ENCODE data around the gene TOP3A.
"Not testable (repeated sequence)": the region's sequence is repeated elsewhere in the genome, so short reads cannot be mapped to it uniquely, and the experiment has no call there.

Gene TOP3A, protein sequence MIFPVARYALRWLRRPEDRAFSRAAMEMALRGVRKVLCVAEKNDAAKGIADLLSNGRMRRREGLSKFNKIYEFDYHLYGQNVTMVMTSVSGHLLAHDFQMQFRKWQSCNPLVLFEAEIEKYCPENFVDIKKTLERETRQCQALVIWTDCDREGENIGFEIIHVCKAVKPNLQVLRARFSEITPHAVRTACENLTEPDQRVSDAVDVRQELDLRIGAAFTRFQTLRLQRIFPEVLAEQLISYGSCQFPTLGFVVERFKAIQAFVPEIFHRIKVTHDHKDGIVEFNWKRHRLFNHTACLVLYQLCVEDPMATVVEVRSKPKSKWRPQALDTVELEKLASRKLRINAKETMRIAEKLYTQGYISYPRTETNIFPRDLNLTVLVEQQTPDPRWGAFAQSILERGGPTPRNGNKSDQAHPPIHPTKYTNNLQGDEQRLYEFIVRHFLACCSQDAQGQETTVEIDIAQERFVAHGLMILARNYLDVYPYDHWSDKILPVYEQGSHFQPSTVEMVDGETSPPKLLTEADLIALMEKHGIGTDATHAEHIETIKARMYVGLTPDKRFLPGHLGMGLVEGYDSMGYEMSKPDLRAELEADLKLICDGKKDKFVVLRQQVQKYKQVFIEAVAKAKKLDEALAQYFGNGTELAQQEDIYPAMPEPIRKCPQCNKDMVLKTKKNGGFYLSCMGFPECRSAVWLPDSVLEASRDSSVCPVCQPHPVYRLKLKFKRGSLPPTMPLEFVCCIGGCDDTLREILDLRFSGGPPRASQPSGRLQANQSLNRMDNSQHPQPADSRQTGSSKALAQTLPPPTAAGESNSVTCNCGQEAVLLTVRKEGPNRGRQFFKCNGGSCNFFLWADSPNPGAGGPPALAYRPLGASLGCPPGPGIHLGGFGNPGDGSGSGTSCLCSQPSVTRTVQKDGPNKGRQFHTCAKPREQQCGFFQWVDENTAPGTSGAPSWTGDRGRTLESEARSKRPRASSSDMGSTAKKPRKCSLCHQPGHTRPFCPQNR

DNA sequence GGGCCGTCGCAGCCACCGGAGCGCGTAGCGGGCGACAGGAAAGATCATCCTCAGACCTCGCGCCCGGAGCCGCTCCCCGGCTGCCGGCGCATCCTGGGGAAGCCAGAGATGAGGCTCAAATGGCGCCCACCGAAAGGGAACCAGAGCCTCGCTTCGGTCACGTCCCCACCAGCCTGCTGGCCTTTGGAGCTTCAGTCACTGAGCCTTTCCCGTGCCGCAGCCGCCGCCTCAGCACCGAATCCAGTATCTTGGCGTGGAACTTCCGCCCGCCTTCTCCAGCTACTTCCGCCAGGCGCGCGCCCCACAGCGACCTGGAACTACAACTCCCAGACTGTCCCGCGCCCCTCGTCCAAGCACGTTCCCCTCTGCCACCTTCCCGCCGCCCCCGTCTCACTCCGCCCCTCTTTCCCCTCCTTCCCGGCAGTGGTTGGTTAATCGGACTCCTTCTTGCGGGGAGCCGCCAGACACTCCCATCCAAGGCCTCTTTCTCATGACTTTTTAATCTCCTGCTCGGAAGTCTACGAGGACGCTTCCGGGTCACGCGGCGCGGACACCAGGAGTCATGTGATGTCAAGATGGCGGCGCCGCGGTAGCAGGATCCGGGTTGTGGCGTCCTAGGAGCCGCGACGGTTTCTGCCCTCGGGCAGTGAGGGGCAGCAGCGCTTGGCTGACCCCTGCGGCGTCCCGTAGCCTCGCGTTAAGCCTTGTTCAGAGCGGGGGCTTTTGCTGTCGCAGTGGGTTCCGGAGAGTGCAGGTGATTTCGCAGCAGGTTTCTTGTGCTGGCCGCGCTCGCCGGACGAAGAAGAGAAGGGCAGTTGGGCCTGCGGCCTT, at the start of gene TOP3A, which contains the start of gene SMCR8:
Gene TOP3A (minus strand): TSS at position 264 of the 831 bp plus-strand sequence. CDS start 216 bp downstream, at position 48.
Gene SMCR8 (plus strand): TSS at position 563 of the 831 bp plus-strand sequence. CDS start 497 bp downstream, outside the sequence.
- peak; percentile 100 for DNase-seq

DNA sequence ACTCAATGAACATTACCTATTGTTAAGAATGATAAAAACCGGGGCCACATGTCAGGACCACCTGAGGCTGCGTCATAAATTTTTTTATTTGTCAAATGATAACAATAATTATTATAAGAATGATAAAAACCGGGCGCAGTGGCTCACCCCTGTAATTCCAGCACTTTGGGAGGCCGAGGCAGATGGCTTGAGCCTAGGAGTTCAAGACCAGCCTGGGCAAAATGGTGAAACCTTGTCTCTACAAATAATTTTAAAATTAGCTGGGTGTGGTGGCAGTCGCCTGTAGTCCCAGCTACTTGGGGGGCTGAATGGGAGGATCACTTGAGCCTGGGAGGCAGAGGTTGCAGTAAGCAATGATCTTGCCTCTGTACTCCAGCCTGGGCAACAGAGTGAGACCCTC, 49.4 kb upstream of the TOP3A start:
- no peak for DNase-seq

DNA sequence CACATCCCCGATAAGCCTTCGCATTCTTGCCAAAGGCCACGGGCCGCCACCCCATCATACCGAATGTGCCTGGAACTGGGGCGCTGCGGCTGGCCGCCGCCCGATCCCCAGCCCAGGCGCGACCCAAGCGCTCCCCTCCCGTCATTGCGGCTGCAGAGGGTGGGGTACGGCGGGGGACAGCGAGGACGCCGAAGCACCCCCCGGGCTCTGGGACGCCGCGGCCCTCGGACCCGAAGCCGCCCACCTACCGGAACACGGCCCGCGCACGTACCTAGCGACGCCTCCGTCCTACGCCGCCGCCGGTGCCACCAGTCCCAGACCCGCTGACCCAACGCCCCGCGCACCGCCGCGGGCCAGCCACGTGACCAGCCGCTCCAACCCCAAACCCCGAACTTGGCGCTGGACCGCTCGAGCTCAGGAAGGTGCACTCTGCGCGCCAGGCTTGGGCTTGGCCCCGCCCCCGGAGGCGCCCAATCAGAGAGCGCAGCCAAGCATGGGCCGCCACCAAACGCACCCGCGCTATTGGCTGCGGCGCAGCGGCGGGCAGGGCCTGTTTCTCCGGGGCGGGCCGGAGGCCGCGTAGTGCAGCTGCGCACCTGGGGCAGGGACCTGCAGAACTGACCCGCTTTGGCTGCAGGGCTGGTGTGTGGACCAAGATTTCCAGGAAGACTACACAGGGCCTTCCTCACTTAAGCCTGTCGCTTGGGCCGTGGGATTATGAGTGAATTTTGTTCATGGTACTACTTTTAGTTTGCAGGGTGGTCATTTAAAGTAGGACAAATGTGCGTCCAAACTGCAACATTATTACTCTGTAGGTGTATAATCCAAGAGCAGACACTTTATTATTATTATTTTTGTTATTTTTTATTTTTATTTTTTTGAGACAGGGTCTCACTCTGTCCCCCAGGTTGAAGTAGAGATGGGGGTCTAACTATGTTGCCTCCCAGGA, 48.6 kb upstream of the TOP3A start, which contains the start of gene SHMT1:
Gene SHMT1 (minus strand): TSS at position 450 of the 949 bp plus-strand sequence. CDS start 7,569 bp downstream, outside the sequence.
- peak; percentile 92 for DNase-seq

DNA sequence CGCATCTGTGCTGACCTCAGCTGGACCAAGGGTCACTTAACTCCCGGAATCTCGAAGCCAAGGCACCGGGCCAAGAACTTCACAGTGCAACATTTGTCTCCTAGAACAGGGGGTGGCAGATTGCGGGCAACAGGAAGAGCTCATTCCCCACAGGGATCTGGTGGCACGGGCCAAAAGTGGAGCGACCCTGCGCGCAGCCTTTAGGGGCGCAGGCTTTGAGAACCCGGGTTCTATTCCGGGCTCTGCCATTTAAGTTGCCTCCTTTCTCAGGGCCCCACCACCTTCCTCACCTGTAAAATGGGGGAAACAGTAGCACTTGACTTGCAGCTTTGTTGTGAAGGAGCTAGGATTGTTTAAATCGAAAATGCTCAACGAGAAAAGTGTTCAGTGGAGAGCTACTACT, 47.9 kb upstream of the TOP3A start:
- DNase-seq, result no peak

DNA sequence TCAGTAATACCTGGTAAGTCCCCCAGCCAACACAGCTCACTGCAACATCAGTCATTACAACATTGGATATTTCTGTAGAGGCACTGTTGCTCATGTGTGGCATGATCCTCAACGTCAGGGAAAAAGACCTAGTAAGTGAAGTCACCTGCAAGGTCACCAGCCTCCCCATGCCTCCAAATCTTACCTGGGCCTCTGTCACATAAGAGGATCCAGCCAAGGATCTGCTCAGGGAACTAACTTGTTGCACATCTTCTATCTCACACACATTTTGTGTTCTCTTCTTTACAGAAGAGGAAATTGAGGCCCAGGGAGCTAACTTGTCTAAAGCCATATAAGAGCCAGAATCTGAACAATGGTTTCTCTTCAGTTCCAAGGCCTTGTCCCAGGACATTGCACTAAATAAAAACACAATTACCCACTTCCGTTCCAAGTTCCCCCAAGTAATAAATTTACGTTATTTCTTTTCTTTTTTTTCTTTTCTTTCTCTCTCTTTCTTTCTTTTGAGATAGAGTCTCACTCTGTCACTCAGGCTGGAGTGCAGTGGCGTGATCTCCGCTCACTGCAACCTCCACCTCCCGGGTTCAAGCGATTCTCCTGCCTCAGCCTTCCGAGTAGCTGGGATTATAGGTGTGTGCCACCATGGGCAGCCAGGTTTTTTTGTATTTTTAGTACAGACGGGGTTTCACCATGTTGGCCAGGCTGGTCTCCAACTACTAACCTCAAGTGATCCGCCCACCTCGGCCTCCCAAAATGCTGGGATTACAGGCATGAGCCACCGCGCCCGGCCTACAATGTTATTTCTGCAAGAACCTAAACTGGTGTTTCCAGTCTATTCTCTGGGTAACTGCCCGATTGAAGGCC, 47.3 kb upstream of the TOP3A start:
- no peak for DNase-seq

DNA sequence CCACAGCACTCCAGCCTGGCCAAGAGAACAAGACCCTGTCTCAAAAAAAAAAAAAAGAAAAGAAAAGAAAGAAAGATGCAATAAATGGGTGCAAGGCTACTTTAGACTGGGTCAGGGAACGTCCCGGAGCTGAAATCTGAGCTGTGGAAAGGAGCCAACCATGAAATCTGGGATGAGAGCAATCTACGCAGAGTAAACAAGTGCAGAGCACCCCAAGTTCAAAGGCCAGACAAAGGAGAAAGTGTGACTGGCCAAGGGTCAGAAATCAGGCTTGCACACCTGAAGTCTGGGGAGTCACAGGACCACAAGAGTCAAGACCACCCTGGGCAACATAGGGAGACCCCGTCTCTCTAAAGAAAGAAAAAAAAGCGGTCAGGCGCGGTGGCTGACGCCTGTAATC, 45.7 kb upstream of the TOP3A start:
- no peak for DNase-seq

DNA sequence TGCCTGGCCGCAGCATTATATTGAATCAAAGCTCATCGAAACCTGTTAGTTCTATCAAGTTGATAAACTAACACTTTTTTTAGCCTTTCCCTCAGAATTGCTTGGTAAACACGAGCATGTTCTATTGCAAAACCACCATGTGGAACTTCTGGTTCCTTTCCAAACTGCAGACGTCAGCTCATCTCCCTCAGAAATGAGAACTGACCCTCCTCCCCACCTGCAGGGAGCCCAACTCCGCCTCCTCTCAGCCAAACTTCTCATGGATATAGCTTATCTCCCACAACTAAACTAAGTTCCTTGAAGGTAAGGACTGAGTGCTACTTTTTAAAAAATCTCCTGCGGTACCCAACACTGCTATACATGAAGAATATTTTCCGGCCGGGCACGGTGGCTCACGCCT, 41.8 kb upstream of the TOP3A start:
- no peak for DNase-seq

DNA sequence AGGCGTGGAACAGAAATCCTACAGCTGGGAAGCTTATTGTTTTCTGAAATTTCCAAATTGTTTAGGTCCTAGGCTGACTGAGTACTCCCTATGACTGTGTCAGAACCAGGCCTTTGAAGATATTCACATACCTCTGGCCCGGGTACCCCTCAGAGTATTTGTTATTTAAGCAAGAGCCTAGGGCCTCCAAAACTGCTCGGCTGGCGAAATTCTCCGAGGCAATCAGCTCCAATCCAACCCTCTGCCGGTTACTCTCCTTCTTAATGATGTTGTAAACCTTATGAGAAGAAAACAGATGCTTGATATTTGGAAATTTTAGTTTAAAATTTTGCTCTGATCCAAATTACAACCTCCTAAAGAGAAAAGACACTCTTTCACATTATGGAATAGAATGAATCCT, 38.7 kb upstream of the TOP3A start:
- no peak for DNase-seq

DNA sequence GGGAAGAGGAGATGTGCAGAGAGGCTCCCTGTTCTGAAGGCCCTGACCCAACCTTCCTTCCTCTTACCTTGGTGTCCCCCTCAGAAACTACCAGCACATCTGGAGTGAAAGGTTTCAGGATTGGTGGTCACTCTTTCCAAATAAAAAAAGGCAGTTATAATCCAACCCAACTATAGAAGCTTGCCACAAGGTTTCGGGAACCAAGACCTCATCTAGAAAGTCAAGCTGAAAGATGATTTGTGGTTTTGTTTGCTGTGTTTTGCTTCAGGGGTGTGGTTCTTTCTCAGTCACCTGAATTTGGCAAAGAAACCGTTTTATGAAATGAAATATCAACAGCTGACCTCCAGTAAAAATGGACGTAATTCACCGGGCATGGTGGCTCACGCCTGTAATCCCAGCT, 29.2 kb upstream of the TOP3A start:
- no peak for DNase-seq

DNA sequence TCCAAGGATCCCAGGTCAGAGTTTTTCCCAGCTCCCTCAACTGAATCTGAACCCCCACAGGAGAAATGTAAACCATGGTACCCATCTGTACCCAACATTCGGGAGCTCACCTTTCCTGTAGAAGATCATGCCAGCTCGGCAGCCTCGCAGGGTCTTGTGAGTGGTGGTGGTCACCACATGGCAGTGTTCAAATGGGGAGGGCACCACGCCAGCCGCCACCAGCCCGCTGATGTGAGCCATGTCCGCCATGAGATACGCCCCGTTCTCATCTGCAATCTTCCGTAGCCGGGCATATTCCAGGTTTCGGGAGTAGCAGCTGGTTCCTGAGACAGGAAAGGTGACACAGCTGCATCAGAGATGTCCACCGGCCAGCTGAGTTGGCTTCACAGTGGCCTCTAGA, 25.1 kb upstream of the TOP3A start:
- DNase-seq, result no peak

DNA sequence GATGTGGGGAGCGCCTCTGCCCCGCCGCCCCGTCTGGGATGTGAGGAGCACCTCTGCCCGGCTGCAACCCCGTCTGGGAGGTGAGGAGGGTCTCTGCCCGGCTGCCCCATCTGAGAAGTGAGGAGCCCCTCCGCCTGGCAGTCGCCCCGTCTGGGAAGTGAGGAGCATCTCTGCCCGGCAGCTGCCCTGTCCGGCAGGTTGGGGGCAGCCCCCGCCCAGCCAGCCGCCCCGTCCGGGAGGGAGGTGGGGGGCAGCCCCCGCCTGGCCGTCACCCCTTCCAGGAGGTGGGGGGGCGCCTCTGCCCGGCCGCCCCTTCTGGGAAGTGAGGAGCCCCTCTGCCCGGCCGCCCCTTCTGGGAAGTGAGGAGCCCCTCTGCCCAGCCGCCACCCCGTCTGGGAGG, 23.4 kb upstream of the TOP3A start:
- not testable (repeated sequence) for DNase-seq

DNA sequence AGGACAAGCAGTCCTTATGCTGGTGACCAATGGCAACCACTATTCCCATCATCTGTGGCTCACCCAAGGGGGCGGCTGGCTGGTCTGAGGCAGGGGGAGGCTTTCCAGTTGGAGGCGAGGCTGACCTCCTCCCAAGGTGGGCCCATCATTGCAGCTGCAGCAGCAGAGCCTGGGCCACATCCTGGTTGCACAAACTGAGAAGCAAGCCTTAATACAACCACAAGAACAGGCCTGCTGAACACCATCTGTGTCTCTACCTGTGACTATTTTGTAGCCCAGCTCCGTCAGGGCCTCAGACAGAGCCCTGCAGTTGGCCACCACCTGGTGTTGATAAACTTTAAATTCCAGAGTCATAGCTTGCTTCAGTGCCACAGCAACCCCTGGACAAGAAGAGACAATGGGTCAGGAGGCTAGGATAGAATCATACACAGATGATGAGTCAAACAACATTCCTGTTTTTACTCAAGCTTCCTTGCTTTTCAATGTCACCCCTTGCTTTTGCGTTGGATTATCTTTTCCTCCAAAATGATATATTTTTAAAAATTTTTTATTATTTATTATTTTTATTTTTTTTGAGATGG, 18.2 kb upstream of the TOP3A start:
- DNase-seq, result no peak

DNA sequence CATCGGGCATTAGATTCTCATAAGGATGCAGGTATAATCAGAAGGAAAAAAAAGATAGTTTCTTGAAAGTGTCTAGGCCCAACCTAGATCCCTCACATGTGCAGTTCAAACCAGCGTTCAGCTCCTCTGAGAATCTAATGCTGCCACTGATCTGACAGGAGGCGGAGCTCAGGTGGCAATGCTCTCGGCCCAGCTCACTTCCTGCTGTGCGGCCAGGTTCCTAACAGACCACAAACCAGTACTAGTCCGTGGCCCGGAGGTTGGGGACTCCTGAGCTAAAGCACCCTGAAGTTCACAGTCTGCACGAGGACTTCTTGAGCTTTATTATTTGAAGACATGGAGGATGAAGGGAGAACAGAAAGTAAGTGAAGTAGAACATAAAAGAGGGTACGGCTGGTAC, 17.1 kb upstream of the TOP3A start:
- no peak for DNase-seq

DNA sequence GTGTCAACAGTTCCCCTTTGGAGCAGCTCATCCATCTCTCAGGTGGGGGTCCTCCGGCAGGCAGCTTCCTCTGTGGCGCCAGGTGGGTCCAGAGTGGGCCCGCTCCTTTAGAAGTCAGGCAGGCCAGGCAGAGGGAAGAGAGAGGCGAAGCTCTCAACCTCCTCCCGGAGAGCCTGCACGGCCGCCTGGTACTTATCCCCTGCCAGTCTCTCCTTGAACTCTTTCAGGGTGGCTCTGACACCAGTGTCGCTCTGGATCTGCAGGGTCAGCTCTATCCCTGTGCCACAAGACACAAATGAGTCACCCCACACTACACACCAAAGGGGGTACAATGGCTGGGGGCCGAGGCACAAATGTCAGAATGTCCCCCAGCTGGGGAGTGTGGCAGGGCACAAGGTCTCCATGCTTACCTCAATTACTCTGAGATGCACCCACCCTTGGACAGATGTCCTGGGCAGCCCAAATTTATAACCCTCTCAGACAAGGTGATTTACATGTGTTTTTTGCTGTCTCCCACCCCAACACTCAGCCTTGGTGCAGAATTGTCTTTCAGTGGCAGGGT, 13.9 kb upstream of the TOP3A start:
- no peak for DNase-seq

DNA sequence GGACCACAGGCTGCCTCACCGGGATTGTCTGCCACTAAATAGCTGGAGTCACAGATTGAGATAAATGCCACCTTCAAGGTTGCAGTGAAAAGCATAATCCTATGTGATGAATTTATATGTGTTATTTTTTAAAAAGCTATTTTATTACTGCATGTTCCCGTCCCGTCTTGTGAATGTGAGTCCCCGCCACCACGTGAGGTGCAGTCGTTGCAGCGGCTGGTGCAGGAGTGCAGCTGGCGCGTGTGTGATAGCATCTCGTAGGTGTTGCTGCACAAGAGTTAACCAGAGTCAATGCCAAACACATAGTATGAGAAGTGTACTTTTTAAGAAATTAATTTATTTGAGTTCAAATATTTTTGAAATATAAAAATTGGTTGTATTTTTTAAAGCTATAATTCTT, 12.8 kb upstream of the TOP3A start:
- DNase-seq, result no peak

DNA sequence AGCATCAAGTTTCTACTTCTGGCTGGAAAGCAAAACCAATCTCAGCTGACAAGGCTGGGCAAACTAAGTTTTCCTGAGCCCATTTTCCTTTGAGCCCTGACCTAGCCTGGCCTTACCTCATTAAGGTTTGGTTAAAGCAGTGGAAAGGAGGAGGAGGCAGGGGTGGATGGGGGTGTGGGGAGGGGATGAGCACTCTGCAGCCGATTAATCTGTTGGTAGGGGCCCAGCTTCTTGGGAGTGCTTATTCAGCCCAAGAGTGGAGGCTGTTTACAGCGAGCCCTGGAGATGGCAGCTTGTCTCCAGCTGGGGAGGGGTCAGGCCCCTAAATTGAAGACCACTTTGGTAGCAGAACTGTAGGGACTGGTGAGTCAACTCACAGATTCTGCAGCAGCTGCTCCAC, 12.3 kb upstream of the TOP3A start:
- no peak for DNase-seq

DNA sequence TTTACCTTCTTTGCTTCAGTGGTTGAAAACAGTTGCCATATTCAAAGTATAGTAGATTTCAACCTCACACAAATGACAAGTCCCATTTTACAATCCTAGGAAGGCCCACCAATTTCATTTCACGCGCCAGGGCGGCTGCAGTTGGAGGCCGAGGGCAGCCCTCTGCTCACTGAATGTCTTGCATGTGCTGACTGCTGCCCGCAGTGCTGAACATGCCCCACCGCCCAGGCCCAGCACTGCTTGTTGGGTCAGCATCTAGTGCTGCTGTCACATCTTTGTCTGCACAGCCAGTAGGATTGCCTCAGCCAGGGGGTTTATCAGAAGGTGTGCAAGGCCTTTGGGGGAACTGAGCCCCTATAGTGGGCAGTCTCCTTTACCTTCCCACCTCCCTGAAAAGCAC, 11.8 kb upstream of the TOP3A start:
- no peak for DNase-seq

DNA sequence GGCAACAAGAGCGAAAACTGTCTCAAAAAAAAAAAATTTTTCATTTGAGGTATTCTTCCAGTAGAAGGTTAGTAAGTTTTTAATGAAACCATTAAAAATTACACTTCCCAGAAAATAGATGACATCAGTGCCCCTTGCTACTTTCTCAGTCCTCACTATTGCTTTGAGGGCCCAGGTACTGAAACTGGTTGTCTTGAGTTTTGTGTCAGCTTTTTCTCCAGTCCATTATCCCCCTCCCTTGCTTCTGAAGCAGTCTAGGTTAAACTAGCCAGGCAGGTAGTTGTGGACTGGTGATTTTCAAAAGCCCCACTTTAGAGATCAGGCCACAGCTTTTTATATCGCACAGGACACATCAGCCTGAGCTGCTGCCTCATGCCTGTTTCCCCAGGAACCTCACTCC, 11.2 kb upstream of the TOP3A start:
- DNase-seq, result no peak

Data from left hindlimb (tissue), 1 donor.